GM19397 (cell line): Measurements from ENCODE around the gene DHRS7B.
"Not testable (repeated sequence)": the region's sequence is repeated elsewhere in the genome, so short reads cannot be mapped to it uniquely, and the experiment has no call there.

ENCODE experiments used
- ATAC-seq: cut with Tn5 transposase; IDR thresholded peaks from one replicate; pipeline ENCODE4 v1.9.1; 2021; ENCODE audit warnings: mild to moderate bottlenecking, moderate library complexity; ENCODE audit not compliant: unreplicated experiment

The DHRS7B gene

GRCh38 chr17:21107067-21107650, 19.6 kb upstream of the DHRS7B start:
- ATAC-seq = not testable (repeated sequence)

- no peak for ATAC-seq
Observed at GRCh38 chr17:21108651-21109050, 18.1 kb upstream of the DHRS7B start.

GRCh38 chr17:21113049-21113690, 13.6 kb upstream of the DHRS7B start:
- ATAC-seq = no peak

GRCh38 chr17:21113716-21114115, 13.0 kb upstream of the DHRS7B start:
- ATAC-seq = no peak

GRCh38 chr17:21114791-21115190, 12.0 kb upstream of the DHRS7B start:
- ATAC-seq = not testable (repeated sequence)

GRCh38 chr17:21119247-21119918, 7.4 kb upstream of the DHRS7B start:
- ATAC-seq = no peak

- no peak for ATAC-seq
Observed at GRCh38 chr17:21119919-21120249, 6.9 kb upstream of the DHRS7B start.

- ATAC-seq = no peak
Observed at GRCh38 chr17:21124086-21124485, 2.7 kb upstream of the DHRS7B start.

GRCh38 chr17:21124517-21124916, 2.2 kb upstream of the DHRS7B start:
- ATAC-seq = not testable (repeated sequence)

- no peak for ATAC-seq
Observed at GRCh38 chr17:21125862-21126261, 902 bp upstream of the DHRS7B start.

- ATAC-seq = no peak
Observed at GRCh38 chr17:21127509-21128077, 829 bp downstream of the DHRS7B start.

- ATAC-seq = no peak
Observed at GRCh38 chr17:21129023-21129681, 2.4 kb downstream of the DHRS7B start.

- ATAC-seq = no peak
Observed at GRCh38 chr17:21131137-21131536, 4.4 kb downstream of the DHRS7B start.

- no peak for ATAC-seq
Observed at GRCh38 chr17:21132428-21132827, 5.7 kb downstream of the DHRS7B start.

- ATAC-seq = no peak
Observed at GRCh38 chr17:21134559-21134958, 7.8 kb downstream of the DHRS7B start.

GRCh38 chr17:21140911-21141310, 14.1 kb downstream of the DHRS7B start:
- no peak for ATAC-seq

- ATAC-seq = no peak
Observed at GRCh38 chr17:21141331-21141730, 14.6 kb downstream of the DHRS7B start.

- ATAC-seq = not testable (repeated sequence)
Observed at GRCh38 chr17:21142065-21142464, 15.3 kb downstream of the DHRS7B start.

GRCh38 chr17:21143695-21144094, 16.9 kb downstream of the DHRS7B start:
- no peak for ATAC-seq

- ATAC-seq = not testable (repeated sequence)
Observed at GRCh38 chr17:21144299-21144698, 17.5 kb downstream of the DHRS7B start.

GRCh38 chr17:21146362-21147015, 19.7 kb downstream of the DHRS7B start:
- no peak for ATAC-seq
